Caco-2 (cell line): ENCODE results near the gene LST1. TPM values are rescaled to one million over a fixed set of nuclear protein-coding genes. Genes with fewer than 3 reads are reported as not detected.
"Not testable (repeated sequence)": the region's sequence is repeated elsewhere in the genome, so short reads cannot be mapped to it uniquely, and the experiment has no call there.

Experiments
- BruUV-seq: library from RNA; stranded (reverse); fragments of 400-500 nt; replicated peaks from 2 replicates; lab custom pipeline; 2021; lab: Mats Ljungman, UMichigan
- CTCF ChIA-PET: fragments of 300-600 bp; sonication (Branson Sonifier 250); formaldehyde crosslinking; loops from one replicate; lab custom pipeline; 2022; ENCODE audit warnings: antibody characterized with exemption; lab: Charles Lee
- POLR2A ChIA-PET: fragments of 300-600 bp; sonication (Branson Sonifier 250); formaldehyde crosslinking; loops from one replicate; lab custom pipeline; 2022; ENCODE audit warnings: antibody characterized with exemption; lab: Charles Lee
- DNase-seq, 2 experiments: peaks; one replicate each; pipeline versions ENCODE4 v3.0.0 to v3.0.0-alpha.2; 2020 to 2022
- H3K27me3 ChIP-seq: replicated peaks from 2 replicates; pipeline ENCODE4 v1.6.0; 2011; ENCODE audit warnings: low read length; ENCODE audit not compliant: control insufficient read depth, insufficient read depth
- H3K36me3 ChIP-seq: 2 replicates; pipeline ENCODE4 v1.5.1; 2011; ENCODE audit warnings: low read length; ENCODE audit not compliant: control insufficient read depth, insufficient read depth
- H3K4me1 ChIP-seq: fragments of 250-450 bp; sonication (Bioruptor Pico); 2 replicates; pipeline ENCODE4 v1.5.1; 2020; ENCODE audit warnings: mild to moderate bottlenecking
- H3K4me3 ChIP-seq: 2 replicates; pipeline ENCODE4 v1.5.1; 2011; ENCODE audit warnings: low read depth, mild to moderate bottlenecking, control low read depth, low read length
- H3K9me3 ChIP-seq: fragments of 250-450 bp; sonication (Bioruptor Pico); 2 replicates; pipeline ENCODE4 v1.5.1; 2020; ENCODE audit warnings: mild to moderate bottlenecking, moderate library complexity
- H3K27ac Mint-ChIP-seq: one replicate; pipeline ENCODE4 v1.8.0; 2022; ENCODE audit warnings: mixed read lengths; ENCODE audit not compliant: unreplicated experiment
- H3K27me3 Mint-ChIP-seq: one replicate; pipeline ENCODE4 v1.8.0; 2022; ENCODE audit warnings: mixed read lengths; ENCODE audit not compliant: insufficient read depth, unreplicated experiment
- H3K36me3 Mint-ChIP-seq: one replicate; pipeline ENCODE4 v1.8.0; 2022; ENCODE audit warnings: mild to moderate bottlenecking, mixed read lengths; ENCODE audit not compliant: insufficient read depth, unreplicated experiment
- H3K4me1 Mint-ChIP-seq: one replicate; pipeline ENCODE4 v1.8.0; 2022; ENCODE audit warnings: low read depth, mixed read lengths; ENCODE audit not compliant: unreplicated experiment
- H3K4me3 Mint-ChIP-seq: one replicate; pipeline ENCODE4 v1.8.0; 2022; ENCODE audit warnings: mild to moderate bottlenecking, moderate library complexity, mixed read lengths; ENCODE audit not compliant: unreplicated experiment
- H3K9me3 Mint-ChIP-seq: one replicate; pipeline ENCODE4 v1.8.0; 2022; ENCODE audit warnings: mixed read lengths; ENCODE audit not compliant: unreplicated experiment
- CTCF ChIP-seq, 2 experiments: fragments of 200-600 bp in 1 of 2; IDR thresholded peaks; 1 replicate in 1 of 2; 2 replicates in 1 of 2; pipeline versions ENCODE4 v1.5.1 to v1.8.0; 2011 to 2022; ENCODE audit warnings: antibody characterized with exemption in 1 of 2, control low read depth in 1 of 2, inconsistent platforms in 1 of 2, low read depth in 1 of 2, low read length in 1 of 2, mild to moderate bottlenecking in 1 of 2, moderate library complexity in 1 of 2; ENCODE audit not compliant: insufficient read depth in 1 of 2, severe bottlenecking in 1 of 2, unreplicated experiment in 1 of 2
- intact Hi-C: fragments of 100-400 bp; cut with micrococcal nuclease; formaldehyde crosslinking; loops from one replicate; pipeline ENCODE4 v1.10.0; 2022; ENCODE audit not compliant: unreplicated experiment
- total RNA-seq: library from RNA; stranded (reverse); gene quantifications from 2 replicates; pipeline ENCODE4 v1.2.3, GENCODE V29; 2022

LST1 gene
- total RNA-seq, 1 experiment from 2014 or later, result not detected

DNA sequence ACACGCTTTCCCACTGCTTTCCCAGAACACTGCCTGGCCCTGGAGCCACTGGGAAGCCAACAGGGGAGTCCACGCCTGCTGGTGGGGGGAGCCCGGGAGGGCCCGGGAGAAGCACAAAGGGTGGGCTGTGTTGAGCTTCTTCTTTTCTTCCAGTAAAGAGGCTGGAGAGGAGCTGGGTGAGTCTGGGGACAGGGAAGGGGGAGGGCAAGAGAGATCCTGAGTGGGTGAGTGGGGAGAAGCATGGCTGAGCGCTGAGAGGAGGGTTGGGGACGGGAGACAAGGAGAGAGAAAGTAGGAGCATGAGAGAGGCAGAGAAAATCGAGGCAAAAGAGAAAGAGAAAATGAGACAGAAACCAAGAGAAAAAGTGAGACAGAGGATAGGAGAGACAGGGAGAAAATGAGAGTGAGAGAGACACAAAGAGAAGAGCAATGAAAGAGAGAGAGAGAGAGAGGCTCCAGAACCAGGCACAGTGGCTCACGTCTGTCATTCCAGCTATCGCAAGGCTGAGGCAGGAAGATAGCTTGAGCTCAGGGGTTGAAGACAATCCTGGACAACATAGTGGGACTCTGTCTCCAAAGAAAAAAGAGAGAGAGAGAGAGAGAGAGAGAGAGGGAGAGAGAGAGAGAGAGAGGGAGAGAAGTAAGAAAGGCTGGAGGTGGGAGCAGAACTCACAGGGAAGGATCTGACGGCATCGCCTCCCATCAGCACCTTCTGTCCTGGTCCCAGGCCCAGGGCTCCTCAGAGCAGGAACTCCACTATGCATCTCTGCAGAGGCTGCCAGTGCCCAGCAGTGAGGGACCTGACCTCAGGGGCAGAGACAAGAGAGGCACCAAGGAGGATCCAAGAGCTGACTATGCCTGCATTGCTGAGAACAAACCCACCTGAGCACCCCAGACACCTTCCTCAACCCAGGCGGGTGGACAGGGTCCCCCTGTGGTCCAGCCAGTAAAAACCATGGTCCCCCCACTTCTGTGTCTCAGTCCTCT lies 2.0 kb downstream of the LST1 start:
- H3K4me1 Mint-ChIP-seq, result no peaks in the 10 kb centered on the region
- ChIA-PET POLR2A (interaction anchor here (0.5 kb wide), 1 partner anchor 41 kb away, joined by 3 read pairs; the partner anchor contains the start of gene NFKBIL1), CTCF (interaction anchor here (1.3 kb wide), 1 partner anchor 10 kb away, joined by 3 read pairs; no protein-coding TSS in a partner anchor)
- Histone ChIP-seq H3K9me3 (no peaks in the 10 kb centered on the region), H3K4me1 (no peaks in the 10 kb centered on the region), H3K4me3 (no peak overlapping the region), H3K27me3 (no peaks in the 10 kb centered on the region), H3K36me3 (no peaks in the 10 kb centered on the region)
- no peak for TF ChIP-seq CTCF (IDR thresholded peaks at IDR 0.05; ENCODE audit: insufficient read depth in 1 of 2, low read depth in 1 of 2, low read length in 1 of 2, severe bottlenecking in 1 of 2, unreplicated experiment in 1 of 2)
- intact Hi-C loops, result no loop called here
- no peak for DNase-seq
- H3K9me3 Mint-ChIP-seq, result no peaks in the 10 kb centered on the region
- BruUV-seq, result no TSS peak
- no peaks in the 10 kb centered on the region for H3K36me3 Mint-ChIP-seq
- no peaks in the 10 kb centered on the region for H3K27me3 Mint-ChIP-seq
- no peak overlapping the region for H3K27ac Mint-ChIP-seq
- no peak overlapping the region for H3K4me3 Mint-ChIP-seq

DNA sequence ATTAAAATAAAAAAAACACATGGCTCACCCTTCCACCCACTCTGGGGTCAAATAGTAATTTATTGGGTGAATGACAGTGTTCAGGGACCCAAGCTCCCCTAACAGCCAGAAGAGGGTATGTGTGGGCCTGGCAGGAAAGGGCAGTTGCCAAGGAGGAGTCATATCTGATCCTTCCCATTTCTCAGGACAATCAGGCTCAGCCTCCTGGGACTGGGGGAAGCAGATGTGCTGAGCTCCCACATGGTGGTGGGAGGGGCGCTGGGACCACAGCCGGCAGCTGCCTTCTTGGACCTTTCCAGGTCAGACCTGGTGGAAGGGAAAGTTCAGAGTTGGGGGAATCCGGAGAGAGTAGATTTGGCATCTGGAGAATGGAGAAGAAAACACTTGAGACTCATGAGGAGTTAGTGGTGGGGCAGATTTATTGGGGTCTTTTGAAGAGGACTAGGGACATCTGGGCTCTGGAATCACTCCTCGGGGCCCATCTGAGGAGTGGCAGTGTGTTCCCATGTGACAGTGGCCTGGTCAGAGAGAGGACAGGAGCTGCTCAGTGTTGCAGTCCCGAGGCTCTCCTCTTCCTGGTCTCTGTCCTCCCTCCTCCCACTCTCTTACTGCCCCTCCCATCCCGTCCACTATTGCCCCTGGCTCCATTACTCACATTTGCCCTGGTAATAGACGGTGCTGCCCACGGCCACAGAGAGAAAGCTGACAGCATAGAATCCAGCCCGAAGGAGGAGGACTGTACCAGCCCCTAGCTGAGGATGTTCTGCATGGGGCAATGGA lies 3.0 kb downstream of the LST1 start:
- Mint-ChIP-seq H3K9me3 (no peaks in the 10 kb centered on the region), H3K36me3 (no peaks in the 10 kb centered on the region), H3K4me3 (no peak overlapping the region), H3K27me3 (no peaks in the 10 kb centered on the region), H3K27ac (no peak overlapping the region), H3K4me1 (no peaks in the 10 kb centered on the region)
- no peaks in the 10 kb centered on the region for H3K9me3 ChIP-seq
- ChIA-PET CTCF (interaction anchor here (1.3 kb wide), 1 partner anchor 9 kb away, joined by 3 read pairs; no protein-coding TSS in a partner anchor), POLR2A (no interaction called here)
- no peaks in the 10 kb centered on the region for H3K4me1 ChIP-seq
- no peaks in the 10 kb centered on the region for H3K36me3 ChIP-seq
- DNase-seq, result no peak
- intact Hi-C loops, result no loop called here
- no peaks in the 10 kb centered on the region for H3K27me3 ChIP-seq
- BruUV-seq, result no TSS peak
- H3K4me3 ChIP-seq, result no peak overlapping the region
- no peak for TF ChIP-seq CTCF (IDR thresholded peaks at IDR 0.05; ENCODE audit: insufficient read depth in 1 of 2, low read depth in 1 of 2, low read length in 1 of 2, severe bottlenecking in 1 of 2, unreplicated experiment in 1 of 2)

DNA sequence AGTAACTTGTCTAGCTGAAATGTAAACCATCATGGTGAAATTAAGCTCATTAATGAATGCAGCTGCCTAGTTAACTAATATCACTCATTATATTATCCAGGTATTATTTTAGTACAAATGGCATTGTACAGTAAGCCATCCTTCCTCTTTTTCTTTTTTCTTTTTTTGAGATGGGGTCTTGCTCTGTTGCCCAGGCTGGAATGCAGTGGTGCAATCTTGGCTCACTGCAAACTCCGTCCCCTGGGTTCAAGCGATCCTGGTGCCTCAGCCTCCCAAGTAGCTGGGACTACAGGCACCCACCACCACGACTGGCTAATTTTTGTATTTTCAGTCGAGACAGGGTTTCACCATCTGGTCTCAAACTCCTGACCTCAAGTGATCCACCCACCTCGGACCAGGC lies 4.6 kb downstream of the LST1 start:
- H3K4me1 Mint-ChIP-seq, H3K27me3 Mint-ChIP-seq, H3K36me3 Mint-ChIP-seq, H3K9me3 ChIP-seq, H3K4me3 ChIP-seq, H3K4me1 ChIP-seq, H3K9me3 Mint-ChIP-seq, BruUV-seq, CTCF ChIA-PET, POLR2A ChIA-PET, DNase-seq, H3K4me3 Mint-ChIP-seq, intact Hi-C loops, H3K27ac Mint-ChIP-seq, H3K27me3 ChIP-seq, H3K36me3 ChIP-seq: not testable (repeated sequence)
